Medulla oblongata (tissue), 1 donor: ENCODE measurements around the gene IRF7.

Source experiments
- DNase-seq: peaks from one replicate; pipeline ENCODE4 v3.0.0-alpha.2; 2015; ENCODE audit errors: extremely low spot score

Gene IRF7

GRCh38 chr11:640021-640706 lies 24.4 kb upstream of the IRF7 start:
- DNase-seq: no peak

DNA sequence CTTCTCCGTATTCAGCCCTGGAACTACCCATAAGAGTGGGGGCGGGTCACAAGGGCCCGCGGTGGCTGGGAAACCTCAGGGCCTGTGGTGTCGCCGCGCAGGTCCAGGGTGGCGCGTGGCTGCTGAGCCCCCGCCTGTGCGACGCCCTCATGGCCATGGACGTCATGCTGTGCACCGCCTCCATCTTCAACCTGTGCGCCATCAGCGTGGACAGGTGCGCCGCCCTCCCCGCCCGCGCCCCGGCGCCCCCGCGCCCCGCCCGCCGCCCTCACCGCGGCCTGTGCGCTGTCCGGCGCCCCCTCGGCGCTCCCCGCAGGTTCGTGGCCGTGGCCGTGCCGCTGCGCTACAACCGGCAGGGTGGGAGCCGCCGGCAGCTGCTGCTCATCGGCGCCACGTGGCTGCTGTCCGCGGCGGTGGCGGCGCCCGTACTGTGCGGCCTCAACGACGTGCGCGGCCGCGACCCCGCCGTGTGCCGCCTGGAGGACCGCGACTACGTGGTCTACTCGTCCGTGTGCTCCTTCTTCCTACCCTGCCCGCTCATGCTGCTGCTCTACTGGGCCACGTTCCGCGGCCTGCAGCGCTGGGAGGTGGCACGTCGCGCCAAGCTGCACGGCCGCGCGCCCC lies 23.7 kb upstream of the IRF7 start:
- no peak for DNase-seq

GRCh38 chr11:638631-639331 lies 23.0 kb upstream of the IRF7 start:
- DNase-seq: no peak

- no peak for DNase-seq
Observed at GRCh38 chr11:637593-638521, 22.1 kb upstream of the IRF7 start.

DNA sequence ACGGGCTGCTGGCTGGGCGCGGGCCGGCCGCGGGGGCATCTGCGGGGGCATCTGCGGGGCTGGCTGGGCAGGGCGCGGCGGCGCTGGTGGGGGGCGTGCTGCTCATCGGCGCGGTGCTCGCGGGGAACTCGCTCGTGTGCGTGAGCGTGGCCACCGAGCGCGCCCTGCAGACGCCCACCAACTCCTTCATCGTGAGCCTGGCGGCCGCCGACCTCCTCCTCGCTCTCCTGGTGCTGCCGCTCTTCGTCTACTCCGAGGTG lies 21.5 kb upstream of the IRF7 start:
- no peak for DNase-seq

GRCh38 chr11:636511-637332 lies 21.0 kb upstream of the IRF7 start, which contains the start of gene DRD4:
Gene DRD4 (plus strand): TSS chr11:637269. CDS start chr11:637305, 36 bp downstream.
- peak; percentile 30 for DNase-seq

GRCh38 chr11:635945-636510 lies 20.3 kb upstream of the IRF7 start:
- DNase-seq: no peak

DNA sequence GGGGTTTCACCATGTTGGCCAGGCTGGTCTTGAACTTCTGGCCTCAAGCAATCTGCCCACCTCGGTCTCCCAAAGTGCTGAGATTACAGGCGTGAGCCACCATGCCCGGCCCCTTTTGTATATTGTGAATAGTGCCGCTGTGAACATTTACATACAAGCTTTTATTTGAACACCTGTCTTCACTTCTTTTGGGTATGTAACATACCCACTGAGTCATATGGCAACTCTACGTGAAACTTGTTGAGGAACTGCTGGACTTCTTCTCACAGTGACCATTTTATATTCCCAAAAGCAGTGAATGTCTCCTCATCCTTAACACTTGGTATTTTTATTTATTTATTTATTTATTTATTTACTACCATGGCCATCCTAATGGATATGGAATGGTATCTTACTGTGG lies 15.1 kb upstream of the IRF7 start:
- no peak for DNase-seq

- DNase-seq: no peak
Observed at GRCh38 chr11:629237-629583, 13.5 kb upstream of the IRF7 start.

DNA sequence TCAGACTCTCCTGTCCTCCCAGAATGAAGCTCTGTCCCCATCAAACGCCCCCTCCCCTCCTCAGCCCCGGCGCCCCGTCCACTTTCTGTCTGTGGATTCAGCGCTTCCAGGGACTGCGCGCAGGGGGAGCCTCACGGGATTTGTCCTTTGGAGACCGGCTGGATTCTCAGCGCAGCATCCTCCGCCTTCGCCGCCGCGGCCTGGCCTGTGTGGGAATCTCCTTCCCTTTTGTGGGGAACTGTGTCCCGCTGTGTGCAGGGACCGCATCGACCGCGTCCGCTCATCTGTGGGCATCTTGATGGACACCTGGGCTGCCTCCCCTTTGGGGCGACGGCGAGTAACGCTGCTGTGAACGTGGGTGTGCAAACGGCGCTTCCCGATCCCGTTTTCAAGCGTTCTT lies 12.3 kb upstream of the IRF7 start:
- DNase-seq: no peak

DNA sequence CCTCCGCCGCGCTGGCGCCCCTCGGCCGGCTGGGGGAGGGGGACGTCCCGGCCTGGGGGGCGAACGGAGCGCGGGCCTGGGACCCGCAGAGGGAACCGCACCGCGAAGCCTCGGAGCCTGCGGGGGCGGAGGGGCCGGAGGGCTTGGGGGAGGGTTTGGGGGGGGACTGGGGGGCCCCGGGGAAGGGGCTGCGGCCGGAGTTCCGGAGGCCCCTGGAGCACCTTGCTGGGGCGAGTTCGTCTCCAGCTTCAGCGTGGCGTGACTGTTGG lies 11.5 kb upstream of the IRF7 start:
- DNase-seq: no peak

DNA sequence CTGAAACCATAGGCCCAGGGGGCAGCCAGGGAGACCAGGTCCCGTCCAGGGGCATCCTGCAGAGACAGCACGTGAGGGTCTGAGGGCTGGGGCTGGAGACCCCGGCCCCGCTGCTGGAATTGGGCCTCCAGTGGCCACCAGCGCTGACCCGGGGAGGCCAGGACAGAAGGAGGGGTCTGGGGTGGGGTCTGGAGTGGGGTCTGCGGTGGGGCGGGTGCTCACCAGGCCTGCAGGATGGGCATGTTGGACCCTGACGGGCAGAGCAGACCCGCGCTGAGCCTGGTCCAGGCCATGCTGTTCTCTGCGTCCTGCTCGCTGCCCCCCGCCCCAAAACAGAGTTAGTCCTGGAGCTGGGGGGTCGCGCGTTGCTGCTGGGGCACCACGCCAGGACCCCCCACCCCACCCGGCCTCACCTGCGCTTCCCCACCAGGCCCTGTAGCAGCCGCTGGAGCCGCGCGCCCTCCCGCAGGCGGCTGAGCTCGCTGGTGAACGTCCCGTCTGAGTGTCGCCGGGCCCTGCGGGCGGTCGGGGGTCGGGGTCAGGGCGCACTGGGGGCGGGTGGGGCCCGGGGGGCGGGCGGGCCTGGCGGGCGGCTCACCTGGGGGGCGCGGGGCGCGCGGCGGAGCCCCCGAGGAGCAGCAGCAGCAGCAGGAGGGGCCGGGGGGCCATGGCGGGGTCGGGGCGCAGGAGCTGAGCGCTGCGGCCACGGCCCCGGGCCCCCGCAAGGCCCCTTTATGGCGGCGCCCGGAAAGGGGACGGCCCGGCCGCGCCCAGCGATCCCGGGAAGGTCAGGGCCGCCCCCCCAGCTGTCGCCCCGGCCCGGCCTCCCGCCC lies 10.9 kb upstream of the IRF7 start, which contains the start of gene SCT:
TSS of gene SCT (minus strand) at position 707 of the 833 bp plus-strand sequence. CDS start at position 669, 38 bp downstream.
- no peak for DNase-seq

- DNase-seq: no peak
Observed at GRCh38 chr11:625636-626268, 10.0 kb upstream of the IRF7 start.

GRCh38 chr11:624705-625635 lies 9.2 kb upstream of the IRF7 start, which contains the start of gene CDHR5:
Gene CDHR5 (minus strand): TSS chr11:624955. CDS start chr11:624902, 53 bp downstream.
- DNase-seq: no peak

DNA sequence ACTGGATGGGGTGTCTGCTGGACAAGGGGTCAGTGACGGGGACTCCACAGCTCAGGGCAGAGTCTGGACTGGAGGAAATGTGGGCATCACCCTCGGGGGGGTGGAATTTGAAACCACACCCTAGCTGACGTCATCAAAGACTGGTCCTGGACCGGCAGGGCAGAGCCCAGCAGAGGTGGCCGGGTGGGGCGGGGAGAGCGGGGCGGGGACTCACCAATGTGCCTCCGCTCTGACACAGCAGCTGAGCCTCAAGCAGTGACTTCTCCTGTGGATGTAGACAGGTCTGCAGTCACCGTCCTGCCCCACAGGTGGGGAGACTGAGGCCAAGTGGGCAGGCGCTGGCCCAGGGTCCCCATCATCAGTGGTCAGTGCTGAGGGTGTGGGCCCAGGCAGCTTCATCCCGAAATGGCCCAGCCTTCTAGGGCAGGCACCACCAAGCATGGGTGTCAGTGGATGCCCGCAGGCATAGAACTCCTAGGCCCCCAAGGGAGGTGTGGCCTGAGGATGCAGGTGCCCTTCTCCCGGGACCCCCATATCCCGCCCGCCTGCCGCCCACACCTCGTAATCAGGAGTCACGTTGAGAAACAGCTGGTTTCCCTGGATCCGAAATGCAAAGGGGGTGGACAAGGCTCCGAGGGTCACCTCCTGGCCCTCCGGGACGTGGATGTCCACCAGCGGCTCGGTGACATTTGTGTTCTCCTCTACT lies 8.4 kb upstream of the IRF7 start:
- no peak for DNase-seq

- no peak for DNase-seq
Observed at GRCh38 chr11:623349-623869, 7.7 kb upstream of the IRF7 start.

DNA sequence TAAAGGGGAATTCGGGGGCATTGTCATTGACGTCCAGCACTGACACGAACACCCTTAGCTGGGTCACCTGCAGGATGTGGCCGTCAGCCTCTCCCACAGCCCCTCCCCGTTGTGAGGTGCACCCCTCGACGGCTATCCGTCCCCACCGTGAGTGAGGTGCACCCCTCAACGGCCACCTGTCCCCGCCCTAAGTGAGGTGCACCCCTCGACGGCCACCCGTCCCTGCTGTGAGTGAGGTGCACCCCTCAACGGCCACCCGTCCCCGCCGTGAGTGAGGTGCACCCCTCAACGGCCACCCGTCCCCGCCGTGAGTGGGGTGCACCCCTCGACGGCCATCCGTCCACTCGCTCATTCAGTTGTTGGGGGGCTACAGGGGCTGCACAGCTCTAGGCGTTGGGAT lies 6.1 kb upstream of the IRF7 start:
- DNase-seq: no peak
